Measurements from ENCODE around the gene YJEFN3.
A peak's percentile ranks its signal among the peaks of the same experiment; 100 is the strongest.

The YJEFN3 gene

GRCh38 chr19:19490214-19490968, 38.3 kb upstream of the YJEFN3 start:
- TF ChIP-seq CTCF (IDR thresholded peaks at IDR 0.05; ENCODE audit: extremely low read depth, insufficient read depth, missing control alignments) = peak; percentile 86
- in situ Hi-C loops (cut with MboI; ENCODE audit: low pct_unique_long_range_greater_than_20kb, low sequenced_read_pairs, unreplicated experiment) = loop anchor here (5.0 to 25.0 kb wide), 2 partner anchors 123 to 328 kb away; partner anchors contain the start of gene MEF2B
- peak; percentile 88 for DNase-seq (ENCODE audit: low spot score)

GRCh38 chr19:19491321-19492025, 37.2 kb upstream of the YJEFN3 start:
- in situ Hi-C loops (cut with MboI; ENCODE audit: low pct_unique_long_range_greater_than_20kb, low sequenced_read_pairs, unreplicated experiment) = loop anchor here (5.0 to 25.0 kb wide), 2 partner anchors 124 to 329 kb away; partner anchors contain the start of gene MEF2B
- TF ChIP-seq CTCF (IDR thresholded peaks at IDR 0.05; ENCODE audit: extremely low read depth, insufficient read depth, missing control alignments) = no peak
- no peak for DNase-seq (ENCODE audit: low spot score)

- no peak for TF ChIP-seq CTCF (IDR thresholded peaks at IDR 0.05; ENCODE audit: extremely low read depth, insufficient read depth, missing control alignments)
- no peak for DNase-seq (ENCODE audit: low spot score)
- in situ Hi-C loops (cut with MboI; ENCODE audit: low pct_unique_long_range_greater_than_20kb, low sequenced_read_pairs, unreplicated experiment) = loop anchor here (5.0 to 25.0 kb wide), 2 partner anchors 125 to 330 kb away; partner anchors contain the start of gene MEF2B
Measured at GRCh38 chr19:19492026-19492610, 36.6 kb upstream of the YJEFN3 start.

GRCh38 chr19:19493841-19494546, 34.7 kb upstream of the YJEFN3 start:
- in situ Hi-C loops (cut with MboI; ENCODE audit: low pct_unique_long_range_greater_than_20kb, low sequenced_read_pairs, unreplicated experiment) = loop anchor here (5.0 to 25.0 kb wide), 2 partner anchors 127 to 332 kb away; partner anchors contain the start of gene MEF2B
- no peak for TF ChIP-seq CTCF (IDR thresholded peaks at IDR 0.05; ENCODE audit: extremely low read depth, insufficient read depth, missing control alignments)
- DNase-seq (ENCODE audit: low spot score) = no peak

- TF ChIP-seq CTCF (IDR thresholded peaks at IDR 0.05; ENCODE audit: extremely low read depth, insufficient read depth, missing control alignments) = no peak
- no peak for DNase-seq (ENCODE audit: low spot score)
- in situ Hi-C loops (cut with MboI; ENCODE audit: low pct_unique_long_range_greater_than_20kb, low sequenced_read_pairs, unreplicated experiment) = loop anchor here (25.0 kb wide), 1 partner anchor 334 kb away; the partner anchor contains the start of gene MEF2B
Measured at GRCh38 chr19:19495614-19496603, 32.8 kb upstream of the YJEFN3 start.

All from GM13977 (cell line).